Endothelial cell of umbilical vein (primary cell): ENCODE measurements around the gene DDR2. TPM values are rescaled to one million over a fixed set of nuclear protein-coding genes. Genes with fewer than 3 reads are reported as not detected.

Source experiments
- BruUV-seq: library from RNA; stranded (reverse); fragments of 400-500 nt; replicated peaks from 2 replicates; lab custom pipeline; 2021; lab: Mats Ljungman, UMichigan
- CTCF ChIA-PET: fragments of 300-600, 350-600 bp; sonication (Branson Sonifier 250); formaldehyde crosslinking; loops from one replicate; lab custom pipeline; 2021; ENCODE audit warnings: antibody characterized with exemption, inconsistent platforms; lab: Charles Lee
- POLR2A ChIA-PET: fragments of 300-600, 350-600 bp; sonication (Branson Sonifier 250); formaldehyde crosslinking; loops from one replicate; lab custom pipeline; 2021; ENCODE audit warnings: antibody characterized with exemption, inconsistent platforms; lab: Charles Lee
- DNase-seq: peaks from one replicate; pipeline ENCODE4 v3.0.0-alpha.2; 2011; ENCODE audit warnings: low read depth, low spot score
- FAIRE-seq: peaks from 2 replicates; lab custom pipeline; 2011; peaks lifted over from hg19 to GRCh38; lab: Jason Lieb, UNC
- H2AFZ ChIP-seq: 2 replicates; pipeline ENCODE4 v1.6.0; 2012; ENCODE audit warnings: low read depth, low read length, control low read depth, inconsistent platforms
- H3K27ac ChIP-seq: 2 replicates; pipeline ENCODE4 v1.5.1; 2011; ENCODE audit warnings: low read depth, mild to moderate bottlenecking, control low read depth, low read length, moderate library complexity; ENCODE audit not compliant: insufficient read depth
- H3K27me3 ChIP-seq, 2 experiments: 2 replicates each; pipeline versions ENCODE4 v1.6.0 to v1.6.1; 2011; ENCODE audit warnings: low read length in 2 of 2, mixed read lengths in 1 of 2; ENCODE audit not compliant: control insufficient read depth in 2 of 2, insufficient read depth in 2 of 2
- H3K36me3 ChIP-seq, 2 experiments: 2 replicates in 1 of 2; 3 replicates in 1 of 2; pipeline ENCODE4 v1.5.1; 2011; ENCODE audit warnings: low read length in 2 of 2, mild to moderate bottlenecking in 1 of 2, moderate library complexity in 1 of 2; ENCODE audit not compliant: control insufficient read depth in 2 of 2, insufficient read depth in 2 of 2; ENCODE audit errors: extremely low read depth in 1 of 2
- H3K4me1 ChIP-seq: 3 replicates; pipeline ENCODE4 v1.5.1; 2011; ENCODE audit warnings: mild to moderate bottlenecking, low read length; ENCODE audit not compliant: control insufficient read depth, insufficient read depth; ENCODE audit errors: extremely low read depth
- H3K4me2 ChIP-seq: 2 replicates; pipeline ENCODE4 v1.6.1; 2011; ENCODE audit warnings: low read length, control low read depth, mixed read lengths; ENCODE audit not compliant: insufficient read depth
- H3K4me3 ChIP-seq, 3 experiments: fragments of 200-600 bp in 1 of 3; sonication (generic), shearing (Covaris generic) in 1 of 3; replicated peaks in 1 of 3; 2 replicates each; pipeline ENCODE4 v1.5.1; 2011 to 2016; ENCODE audit warnings: control low read depth in 3 of 3, low read length in 3 of 3, mild to moderate bottlenecking in 2 of 3, inconsistent platforms in 1 of 3, low read depth in 1 of 3, moderate library complexity in 1 of 3; ENCODE audit not compliant: insufficient read depth in 1 of 3
- H3K79me2 ChIP-seq: 2 replicates; pipeline ENCODE4 v1.6.0; 2012; ENCODE audit warnings: low read length, inconsistent platforms; ENCODE audit not compliant: control insufficient read depth, insufficient read depth
- H3K9ac ChIP-seq: replicated peaks from 2 replicates; pipeline ENCODE3; 2011; ENCODE audit warnings: low read length, control low read depth; ENCODE audit not compliant: insufficient read depth; ENCODE audit errors: extremely low read depth
- H3K9me1 ChIP-seq: replicated peaks from 3 replicates; pipeline ENCODE4 v1.6.0; 2011; ENCODE audit warnings: mild to moderate bottlenecking, low read length; ENCODE audit not compliant: control insufficient read depth, insufficient read depth; ENCODE audit errors: extremely low read depth
- H3K9me3 ChIP-seq: replicated peaks from 2 replicates; pipeline ENCODE4 v1.5.1; 2012; ENCODE audit warnings: low read length, inconsistent platforms; ENCODE audit not compliant: control insufficient read depth, insufficient read depth
- H4K20me1 ChIP-seq: replicated peaks from 2 replicates; pipeline ENCODE3; 2011; ENCODE audit warnings: mild to moderate bottlenecking, low read length; ENCODE audit not compliant: control insufficient read depth, insufficient read depth; ENCODE audit errors: extremely low read depth
- EZH2 ChIP-seq: IDR thresholded peaks from 2 replicates; pipeline ENCODE4 v1.6.1; 2012; ENCODE audit warnings: borderline replicate concordance, low read depth, mild to moderate bottlenecking, moderate library complexity, low read length, inconsistent platforms; ENCODE audit not compliant: severe bottlenecking
- FOS ChIP-seq: IDR thresholded peaks from 2 replicates; pipeline ENCODE4 v1.6.1; 2011; ENCODE audit warnings: mild to moderate bottlenecking, low read length, moderate library complexity, borderline replicate concordance; ENCODE audit not compliant: insufficient read depth
- GATA2 ChIP-seq: IDR thresholded peaks from 2 replicates; pipeline ENCODE4 v1.7.0; 2011; ENCODE audit warnings: low read depth, mild to moderate bottlenecking, moderate library complexity, mixed read lengths, low read length; ENCODE audit not compliant: insufficient read length, insufficient read depth
- JUN ChIP-seq: IDR thresholded peaks from 2 replicates; pipeline ENCODE4 v1.6.1; 2011; ENCODE audit warnings: borderline replicate concordance, low read depth; ENCODE audit not compliant: insufficient read length, insufficient read depth
- MYC ChIP-seq: IDR thresholded peaks from one replicate; pipeline ENCODE4 v1.6.1; 2011; ENCODE audit warnings: mild to moderate bottlenecking, low read depth, low read length
- POLR2A ChIP-seq: IDR thresholded peaks from 2 replicates; pipeline ENCODE4 v1.6.1; 2012; ENCODE audit warnings: low read depth, mild to moderate bottlenecking, control low read depth, low read length
- POLR2AphosphoS5 ChIP-seq: IDR thresholded peaks from 2 replicates; pipeline ENCODE4 v1.6.1; 2012; ENCODE audit warnings: low read depth, mild to moderate bottlenecking, control low read depth, low read length, moderate library complexity; ENCODE audit not compliant: insufficient read depth
- dilution Hi-C: fragments of 300-500 bp; cut with MboI; formaldehyde crosslinking; loops from one replicate; pipeline ENCODE4 v1.15.0; 2019; ENCODE audit warnings: low sequenced_read_pairs; ENCODE audit not compliant: extremely low pct_ligation_motif_present
- intact Hi-C: fragments of 100-400 bp; cut with micrococcal nuclease; formaldehyde crosslinking; loops from one replicate; pipeline ENCODE4 v1.10.0; 2022
- polyA plus RNA-seq, 4 experiments: library from polyadenylated mRNA; depleted of rRNA in 3 of 4; stranded (reverse) in 3 of 4; unstranded in 1 of 4; fragments of >200 nt; gene quantifications; 2 replicates each; pipeline versions ENCODE4 v1.2.1 to v1.2.3, GENCODE V29; 2011 to 2012; ENCODE audit warnings: missing spikeins in 1 of 4
- total RNA-seq: library from RNA; stranded (reverse); gene quantifications from 2 replicates; pipeline ENCODE4 v1.2.3, GENCODE V29; 2021
- TF ChIP-seq, protein P1 (sequence below), 2 donors: IDR thresholded peaks; 1 replicate in 1 of 2; 2 replicates in 1 of 2; pipeline ENCODE4 v1.5.1; 2011; ENCODE audit warnings: low read length in 2 of 2, mild to moderate bottlenecking in 2 of 2, moderate library complexity in 2 of 2, control low read depth in 1 of 2, inconsistent platforms in 1 of 2, low read depth in 1 of 2; ENCODE audit not compliant: insufficient read depth in 1 of 2; ENCODE audit errors: extremely low read depth in 1 of 2
- TF ChIP-seq, protein P2 (sequence below): IDR thresholded peaks from 2 replicates; pipeline ENCODE4 v1.6.1; 2011; ENCODE audit not compliant: insufficient read depth, insufficient read length

Gene DDR2
- total and polyA plus RNA-seq, 2 donors (not counting 3 experiments of a cell fraction or from before 2014, with no cell fraction given) = 27.8 to 30.8 TPM

DNA sequence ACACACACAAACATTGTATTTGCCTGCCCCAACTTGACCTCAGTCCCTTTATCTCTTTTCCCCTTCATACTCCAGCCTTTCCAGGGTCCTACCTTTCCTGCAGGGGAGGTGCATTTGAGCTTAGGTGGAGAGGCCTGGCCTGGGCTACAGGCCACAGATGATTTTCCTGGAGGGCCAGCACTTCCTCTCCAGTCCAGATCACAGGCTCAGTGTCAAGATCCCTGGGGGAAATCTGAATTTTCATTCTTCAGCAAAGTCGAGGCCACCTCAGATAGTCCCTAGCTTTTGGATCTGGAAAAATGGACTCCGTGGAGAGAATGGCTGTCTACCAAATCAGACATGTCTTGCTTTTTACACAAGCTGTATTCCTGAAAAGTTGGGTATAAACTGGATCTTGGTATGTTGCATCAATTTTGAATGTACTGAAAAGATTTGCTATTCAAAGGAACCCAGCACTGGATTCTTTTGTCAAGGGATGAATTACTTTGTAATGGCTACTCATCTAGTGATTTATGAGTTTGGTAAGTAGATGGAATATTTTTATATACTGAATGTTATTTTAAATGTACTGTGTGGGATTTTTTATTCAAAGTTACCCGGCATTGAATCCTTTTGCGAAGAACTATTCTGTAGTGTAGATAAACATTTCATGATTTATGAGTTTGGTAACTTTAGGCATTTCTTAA lies 78.7 kb downstream of the DDR2 start:
- no TSS peak for BruUV-seq
- H3K79me2 ChIP-seq = no peaks in the 10 kb centered on the region
- DNase-seq (peak; percentile 21), FAIRE-seq (no peak)
- ChIA-PET POLR2A (no interaction called here), CTCF (interaction anchor here (1.9 kb wide), 1 partner anchor 14 kb away, joined by 8 read pairs; no protein-coding TSS in a partner anchor)
- H3K4me3 ChIP-seq = no peak overlapping the region
- peaks cover 27% of the 10 kb centered on the region for H3K4me1 ChIP-seq
- H3K9me1 ChIP-seq = no peaks in the 10 kb centered on the region
- H3K9me3 ChIP-seq = no peaks in the 10 kb centered on the region
- no peaks in the 10 kb centered on the region for H4K20me1 ChIP-seq
- no peaks in the 10 kb centered on the region for H3K27me3 ChIP-seq
- no peak for TF ChIP-seq JUN
- no peak for TF ChIP-seq FOS
- no peak for TF ChIP-seq GATA2
- TF ChIP-seq, protein P1, sequence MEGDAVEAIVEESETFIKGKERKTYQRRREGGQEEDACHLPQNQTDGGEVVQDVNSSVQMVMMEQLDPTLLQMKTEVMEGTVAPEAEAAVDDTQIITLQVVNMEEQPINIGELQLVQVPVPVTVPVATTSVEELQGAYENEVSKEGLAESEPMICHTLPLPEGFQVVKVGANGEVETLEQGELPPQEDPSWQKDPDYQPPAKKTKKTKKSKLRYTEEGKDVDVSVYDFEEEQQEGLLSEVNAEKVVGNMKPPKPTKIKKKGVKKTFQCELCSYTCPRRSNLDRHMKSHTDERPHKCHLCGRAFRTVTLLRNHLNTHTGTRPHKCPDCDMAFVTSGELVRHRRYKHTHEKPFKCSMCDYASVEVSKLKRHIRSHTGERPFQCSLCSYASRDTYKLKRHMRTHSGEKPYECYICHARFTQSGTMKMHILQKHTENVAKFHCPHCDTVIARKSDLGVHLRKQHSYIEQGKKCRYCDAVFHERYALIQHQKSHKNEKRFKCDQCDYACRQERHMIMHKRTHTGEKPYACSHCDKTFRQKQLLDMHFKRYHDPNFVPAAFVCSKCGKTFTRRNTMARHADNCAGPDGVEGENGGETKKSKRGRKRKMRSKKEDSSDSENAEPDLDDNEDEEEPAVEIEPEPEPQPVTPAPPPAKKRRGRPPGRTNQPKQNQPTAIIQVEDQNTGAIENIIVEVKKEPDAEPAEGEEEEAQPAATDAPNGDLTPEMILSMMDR (IDR thresholded peaks at IDR 0.05; ENCODE audit: extremely low read depth in 1 of 2, insufficient read depth in 1 of 2, low read depth in 1 of 2, low read length in 2 of 2) = no peak
- no peak for TF ChIP-seq EZH2
- TF ChIP-seq, protein P2, sequence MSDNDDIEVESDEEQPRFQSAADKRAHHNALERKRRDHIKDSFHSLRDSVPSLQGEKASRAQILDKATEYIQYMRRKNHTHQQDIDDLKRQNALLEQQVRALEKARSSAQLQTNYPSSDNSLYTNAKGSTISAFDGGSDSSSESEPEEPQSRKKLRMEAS = no peak
- no peak for TF ChIP-seq MYC
- no peak for TF ChIP-seq POLR2A
- TF ChIP-seq POLR2AphosphoS5 = no peak
- intact Hi-C loops = no loop called here
- H3K4me2 ChIP-seq = no peak overlapping the region
- H3K9ac ChIP-seq = no peak overlapping the region
- H3K27ac ChIP-seq = no peak overlapping the region
- dilution Hi-C loops = no loop called here
- no peaks in the 10 kb centered on the region for H3K36me3 ChIP-seq
- H2AFZ ChIP-seq = no peak overlapping the region
